Epithelial cell of esophagus (primary cell): ENCODE data around the gene GGNBP2.

Experiments used
- DNase-seq: peaks from one replicate; pipeline ENCODE4 v3.0.0; 2010; ENCODE audit warnings: low read depth
- H3K4me3 ChIP-seq: 2 replicates; pipeline ENCODE4 v1.5.1; 2011; ENCODE audit warnings: mild to moderate bottlenecking, low read length, control low read depth
- CTCF ChIP-seq: IDR thresholded peaks from 2 replicates; pipeline ENCODE4 v1.5.1; 2011; ENCODE audit warnings: low read depth, mild to moderate bottlenecking, low read length, control low read depth, inconsistent platforms; ENCODE audit not compliant: insufficient read depth; ENCODE audit errors: missing control alignments

The GGNBP2 gene

GRCh38 chr17:36532435-36532975, 12.2 kb upstream of the GGNBP2 start:
- no peak overlapping the region for H3K4me3 ChIP-seq
- TF ChIP-seq CTCF = no peak
- peak; percentile 80 for DNase-seq

- TF ChIP-seq CTCF = peak; percentile 40
- peak overlapping the region; percentile 88 for H3K4me3 ChIP-seq
- DNase-seq = peak; percentile 98
These were observed 10.5 kb upstream of the GGNBP2 start for GRCh38 chr17:36533935-36534839.

- TF ChIP-seq CTCF = no peak
- peak; percentile 98 for DNase-seq
- H3K4me3 ChIP-seq = peak within 1 kb of the TSS; percentile 88
These were observed 9.7 kb upstream of the GGNBP2 start, which contains the start of the genes MYO19 and PIGW for GRCh38 chr17:36534840-36535668. Gene MYO19, minus strand, starts transcription at chr17:36534868. Its CDS starts 2,330 bp downstream, at chr17:36532538. Gene PIGW, plus strand, starts transcription at chr17:36534987. Its CDS starts 2,115 bp downstream, at chr17:36537102.

GRCh38 chr17:36535669-36536081, 9.0 kb upstream of the GGNBP2 start:
- peak overlapping the region; percentile 88 for H3K4me3 ChIP-seq
- DNase-seq = no peak
- TF ChIP-seq CTCF = no peak

- H3K4me3 ChIP-seq = no peak overlapping the region
- TF ChIP-seq CTCF = no peak
- no peak for DNase-seq
These were observed 4.0 kb upstream of the GGNBP2 start for GRCh38 chr17:36540696-36541095.

GRCh38 chr17:36542755-36543154, 2.0 kb upstream of the GGNBP2 start:
- H3K4me3 ChIP-seq = no peak overlapping the region
- DNase-seq = no peak
- TF ChIP-seq CTCF = no peak
